GM19395 (cell line): ENCODE data around the gene MRPL23.

Experiments used
- ATAC-seq: cut with Tn5 transposase; IDR thresholded peaks from one replicate; pipeline ENCODE4 v1.9.1; 2021; ENCODE audit warnings: mild to moderate bottlenecking, moderate library complexity; ENCODE audit not compliant: unreplicated experiment

Gene MRPL23

DNA sequence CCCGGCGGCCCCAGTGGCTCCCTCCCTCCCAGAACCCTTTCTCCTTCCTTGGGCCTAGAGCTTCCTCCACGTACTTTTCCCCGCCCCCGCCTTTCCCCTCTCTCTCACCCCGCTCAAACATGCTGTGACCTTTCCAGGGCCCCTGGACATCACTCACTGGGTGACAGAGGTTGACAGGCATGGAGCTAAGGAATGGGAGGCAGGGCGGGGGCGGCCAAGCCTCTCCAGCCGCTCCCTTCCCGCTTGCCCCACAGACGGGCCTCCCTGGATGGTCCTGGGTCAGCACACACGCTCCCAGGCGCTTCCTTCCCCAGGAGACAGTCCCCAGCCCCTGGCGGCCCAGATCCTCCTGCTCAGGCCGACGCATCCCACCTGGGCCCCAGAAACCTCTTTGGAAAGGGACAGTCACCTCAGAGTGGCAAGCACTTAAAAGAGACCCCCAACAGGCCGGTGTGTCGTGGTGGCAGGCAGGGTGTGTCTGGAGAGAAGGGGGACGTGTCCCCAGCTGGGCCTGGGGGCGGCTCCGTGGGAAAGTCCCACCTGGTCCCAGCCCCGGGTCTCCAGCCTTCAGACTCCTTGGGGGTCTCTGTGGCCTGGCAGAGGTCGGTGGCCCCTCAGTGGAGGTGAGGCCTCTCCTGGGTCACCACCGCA, 41.7 kb downstream of the MRPL23 start:
- no peak for ATAC-seq

DNA sequence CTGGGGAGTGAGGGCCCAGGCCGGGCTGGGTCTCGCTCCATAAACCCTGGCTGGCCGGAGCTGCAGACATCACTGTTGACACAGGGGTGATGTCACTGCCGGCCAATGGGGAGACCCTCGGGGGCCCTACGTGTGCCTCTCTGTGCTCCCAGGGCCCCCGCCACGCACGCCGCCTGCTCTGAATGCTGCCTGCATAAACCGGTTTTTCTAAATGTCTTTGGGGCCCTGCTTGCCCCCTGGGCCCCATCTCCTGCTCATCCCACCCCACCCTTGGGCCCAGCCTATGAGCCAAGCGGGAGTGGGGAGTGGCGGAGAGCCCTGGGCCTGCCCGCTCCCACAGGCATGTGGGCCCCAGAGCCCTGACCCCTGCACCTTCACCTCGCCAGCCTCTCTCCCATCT, 42.8 kb downstream of the MRPL23 start:
- no peak for ATAC-seq

DNA sequence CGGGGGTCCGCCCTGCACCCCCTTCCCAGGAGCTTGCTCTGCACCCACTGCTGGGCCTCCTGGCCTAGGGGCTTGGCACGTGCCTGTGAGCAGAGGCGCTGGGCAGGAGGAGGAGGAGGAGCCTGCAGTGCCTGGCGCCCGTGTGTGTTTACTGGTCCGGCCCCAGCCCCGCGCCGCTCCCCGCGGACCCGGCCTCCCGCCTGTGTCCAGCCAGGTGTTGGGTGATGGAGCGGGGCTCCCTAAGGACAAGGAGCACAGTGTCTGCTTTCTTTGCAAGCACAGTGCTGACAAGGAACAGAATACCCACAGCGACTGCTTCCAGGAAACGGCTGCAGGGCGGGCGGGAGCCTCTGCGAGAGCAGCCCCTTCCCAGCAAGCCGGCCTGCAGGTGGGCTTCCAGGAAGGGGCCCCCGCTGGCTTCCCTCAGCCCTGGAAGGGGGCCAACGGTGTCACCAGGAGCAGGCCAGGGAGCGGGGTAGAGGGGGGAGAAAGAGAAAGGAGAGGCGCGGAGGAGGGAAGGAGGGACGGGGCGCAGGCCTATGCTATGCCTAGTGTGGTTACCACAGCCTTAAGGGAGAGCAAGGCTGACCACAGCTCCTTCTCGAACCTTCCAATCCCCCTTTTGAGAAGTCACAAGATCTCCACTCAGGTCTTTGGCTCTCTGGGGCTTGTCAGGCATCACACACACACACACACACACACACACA, 43.9 kb downstream of the MRPL23 start:
- ATAC-seq = no peak

GRCh38 chr11:1992111-1992510, 45.0 kb downstream of the MRPL23 start:
- ATAC-seq = no peak

DNA sequence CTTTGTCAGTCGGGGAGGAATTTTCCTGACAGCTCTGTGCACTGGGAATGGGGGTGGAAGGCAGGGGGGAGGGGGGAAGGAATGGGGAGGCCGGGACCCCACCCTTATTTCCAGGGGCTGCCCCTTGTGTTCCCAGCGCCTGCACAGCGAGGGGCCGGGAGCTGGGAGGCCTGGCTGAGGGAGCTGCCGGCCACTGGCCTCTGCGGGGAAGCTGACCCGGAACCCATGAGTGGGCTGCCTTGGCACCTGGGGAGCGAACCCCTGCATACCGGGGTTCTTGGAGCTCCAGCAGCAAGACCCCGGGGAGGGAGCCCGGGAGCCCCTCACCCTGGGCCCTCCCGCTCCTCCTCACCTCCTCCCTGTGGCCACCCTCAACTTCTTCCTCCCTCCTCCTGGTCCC, 47.0 kb downstream of the MRPL23 start:
- ATAC-seq = no peak

DNA sequence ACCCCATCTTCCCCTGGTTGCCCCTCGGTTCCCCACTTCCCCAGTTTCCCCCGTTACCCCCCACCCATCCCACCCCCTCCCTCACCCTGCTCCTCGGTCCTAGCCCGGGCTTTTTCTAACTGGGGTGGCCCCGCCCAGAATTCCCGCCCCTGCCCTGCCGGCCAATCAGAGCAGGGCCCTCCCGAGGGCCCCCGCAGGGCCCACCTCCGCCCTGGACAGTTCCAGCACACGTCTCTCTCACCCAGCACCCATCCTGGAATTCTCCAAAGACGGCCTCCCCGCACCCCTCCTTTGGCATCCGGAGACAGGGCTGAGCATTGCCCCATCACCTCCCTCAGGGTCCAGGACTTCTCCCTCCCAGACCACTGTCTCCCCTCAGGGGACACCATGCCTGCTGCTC, 50.6 kb downstream of the MRPL23 start, which contains the start of gene H19:
TSS of gene H19 (minus strand) at position 88 of the 400 bp plus-strand sequence.
- ATAC-seq = no peak

DNA sequence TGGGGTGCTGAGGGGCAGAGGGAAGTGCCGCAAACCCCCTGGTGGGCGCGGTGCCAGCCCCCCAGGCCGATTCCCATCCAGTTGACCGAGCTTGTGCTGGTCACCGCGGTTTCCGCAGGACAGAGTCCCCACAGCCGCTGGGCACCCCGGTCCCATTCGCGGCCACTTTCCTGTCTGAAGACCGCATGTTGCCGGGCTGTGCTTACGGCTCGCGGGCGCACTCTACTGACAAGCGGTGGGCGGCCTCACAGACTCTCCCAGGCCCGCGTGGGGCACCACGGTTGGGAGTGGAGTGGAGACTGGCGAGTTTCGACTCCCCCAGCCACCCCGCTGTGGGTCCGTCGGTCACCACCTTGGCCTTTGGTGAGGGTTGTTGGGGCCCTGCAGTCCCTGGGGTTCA, 51.2 kb downstream of the MRPL23 start:
- ATAC-seq = no peak

DNA sequence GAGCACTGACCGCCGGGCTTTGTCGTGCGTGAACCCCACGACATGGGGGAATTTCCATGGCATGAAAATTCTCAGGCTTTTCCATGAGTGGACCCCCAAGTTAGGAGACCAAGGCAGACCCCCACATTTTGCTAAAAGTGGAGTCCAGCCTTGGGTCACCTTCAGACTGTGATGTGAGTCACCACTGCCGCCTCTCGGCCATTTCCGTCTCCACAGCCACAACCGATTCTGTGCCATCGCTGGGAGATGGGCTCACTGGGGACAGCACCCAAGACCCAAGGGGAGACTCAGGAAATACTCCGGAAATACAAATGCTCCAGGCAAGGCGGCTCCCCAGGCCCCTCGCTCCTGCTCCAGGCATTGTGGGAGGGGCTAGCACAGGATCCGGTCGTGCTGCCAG, 51.7 kb downstream of the MRPL23 start:
- no peak for ATAC-seq

DNA sequence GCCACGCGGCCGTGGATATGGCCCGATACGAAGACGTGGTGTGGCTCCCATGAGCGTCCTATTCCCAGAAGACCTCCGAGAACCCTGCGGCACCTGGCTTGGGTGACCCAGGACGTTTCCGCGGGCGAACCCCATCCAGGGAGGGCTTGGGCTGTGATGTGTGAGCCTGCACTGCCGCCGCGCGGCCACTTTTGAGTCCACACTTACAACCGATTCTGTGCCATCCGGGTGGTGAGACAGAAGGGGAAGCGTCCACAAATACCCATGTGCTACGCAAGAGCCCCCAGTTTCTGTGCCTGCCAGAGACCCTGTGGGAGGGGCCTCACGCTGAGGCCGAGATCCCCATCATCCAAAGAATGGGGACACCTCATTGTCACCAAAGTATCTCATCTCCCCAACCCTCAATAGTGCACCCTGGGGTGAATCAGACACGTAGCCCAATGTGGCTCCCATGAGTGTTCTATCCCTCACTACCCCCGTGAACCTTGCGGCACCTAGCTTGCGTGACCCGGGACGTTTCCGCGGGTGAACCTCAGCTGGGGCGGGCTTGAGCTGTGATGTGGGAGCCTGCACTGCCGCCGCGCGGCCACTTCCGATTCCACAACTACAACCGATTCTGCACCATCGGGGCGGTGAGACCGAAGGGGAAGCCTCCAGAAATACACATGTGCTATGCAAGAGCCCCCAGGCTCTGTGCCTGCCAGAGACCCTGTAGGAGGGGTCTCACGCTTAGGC, 55.1 kb downstream of the MRPL23 start:
- no peak for ATAC-seq

DNA sequence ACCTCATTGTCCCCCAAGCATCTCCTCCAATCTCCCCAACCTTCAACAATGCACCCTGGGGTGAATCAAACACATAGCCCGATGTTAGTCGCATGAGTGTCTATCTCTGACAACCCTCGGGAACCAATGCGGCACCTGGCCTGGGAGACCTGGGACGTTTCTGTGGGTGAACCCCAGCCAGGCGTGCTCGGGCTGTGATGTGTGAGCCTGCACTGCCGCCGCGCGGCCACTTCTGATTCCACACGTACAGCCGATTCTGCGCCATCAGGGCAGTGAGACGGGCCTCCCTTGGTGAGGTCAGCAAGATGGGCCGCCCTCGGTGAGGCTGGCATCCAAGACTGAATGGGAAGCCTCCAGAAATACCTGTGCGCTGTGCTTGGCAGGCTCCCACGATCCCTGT, 55.7 kb downstream of the MRPL23 start:
- ATAC-seq = no peak

DNA sequence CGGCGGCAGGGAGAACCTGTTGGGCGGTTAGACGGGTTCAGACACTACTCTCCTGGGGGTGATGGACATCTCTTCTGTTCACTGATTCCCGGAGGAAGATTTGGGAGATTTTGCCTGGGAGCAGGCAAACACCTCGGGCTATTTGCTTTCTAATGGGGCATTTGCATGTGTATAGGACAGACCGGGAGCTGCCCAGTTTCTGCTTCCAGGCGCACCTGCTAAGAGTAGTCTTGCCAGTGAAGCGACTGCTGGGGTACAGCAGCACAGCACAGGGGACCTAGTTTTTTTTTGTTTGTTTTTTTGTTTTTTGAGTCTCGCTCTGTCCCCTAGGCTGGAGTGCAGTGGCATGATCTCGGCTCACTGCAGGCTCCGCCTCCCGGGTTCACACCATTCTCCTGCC, 57.3 kb downstream of the MRPL23 start:
- no peak for ATAC-seq
